ENCODE data around the gene ASCC1. TPM values are rescaled to one million over a fixed set of nuclear protein-coding genes. Genes with fewer than 3 reads are reported as not detected.

The ASCC1 gene, protein sequence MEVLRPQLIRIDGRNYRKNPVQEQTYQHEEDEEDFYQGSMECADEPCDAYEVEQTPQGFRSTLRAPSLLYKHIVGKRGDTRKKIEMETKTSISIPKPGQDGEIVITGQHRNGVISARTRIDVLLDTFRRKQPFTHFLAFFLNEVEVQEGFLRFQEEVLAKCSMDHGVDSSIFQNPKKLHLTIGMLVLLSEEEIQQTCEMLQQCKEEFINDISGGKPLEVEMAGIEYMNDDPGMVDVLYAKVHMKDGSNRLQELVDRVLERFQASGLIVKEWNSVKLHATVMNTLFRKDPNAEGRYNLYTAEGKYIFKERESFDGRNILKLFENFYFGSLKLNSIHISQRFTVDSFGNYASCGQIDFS
- total RNA-seq: 21.2 and 26.6 TPM in 2 replicates

DNA sequence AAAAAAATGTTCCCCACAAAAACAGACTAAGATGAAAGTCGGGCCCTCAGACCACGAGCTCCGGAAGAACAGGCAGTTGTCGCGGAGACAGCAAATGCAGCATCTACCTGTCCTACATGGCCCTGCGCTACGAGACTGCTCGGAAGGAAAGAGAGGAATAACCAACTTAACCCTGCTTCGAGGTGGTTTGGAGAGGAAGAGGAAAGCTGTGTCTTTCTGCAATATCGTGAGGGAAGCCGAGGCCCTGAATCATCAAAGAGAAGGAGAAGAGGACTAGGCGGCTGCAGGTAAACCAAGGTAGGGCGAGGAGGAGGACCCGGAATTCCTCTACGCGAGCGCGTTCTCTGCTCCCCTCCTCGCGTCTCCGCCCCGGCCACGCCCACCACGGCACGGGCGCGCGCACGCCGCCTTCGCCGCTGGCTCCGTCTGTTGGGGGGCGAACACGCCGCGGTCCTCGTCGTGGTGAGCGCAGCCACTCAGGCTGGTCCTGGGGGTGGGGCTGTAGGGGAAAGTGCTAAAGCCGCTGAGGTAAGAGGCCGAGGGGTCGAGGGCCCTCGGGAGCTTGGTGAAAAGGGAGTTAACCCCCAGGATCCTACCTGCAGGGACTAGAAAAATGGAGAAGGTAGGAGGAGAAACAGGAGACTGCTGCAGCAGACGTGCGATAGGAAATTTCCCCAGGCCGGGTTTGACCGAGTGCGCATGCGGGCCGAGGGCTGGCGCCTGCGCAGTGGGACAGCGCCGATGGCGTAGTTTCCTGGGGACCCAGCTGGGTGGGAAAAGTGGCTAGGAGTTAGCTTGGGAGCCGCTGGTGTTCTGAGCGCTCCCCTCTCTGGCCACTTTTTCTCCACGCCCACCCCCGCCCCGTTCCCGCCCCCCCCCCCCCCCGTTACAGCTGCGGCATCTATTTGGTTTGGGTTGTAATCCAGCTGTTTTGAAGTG, at the start of gene ASCC1, which contains the start of gene ANAPC16:
TSS of gene ASCC1 (minus strand) at position 666 of the 939 bp plus-strand sequence. CDS start 2,978 bp downstream, outside the sequence.
TSS of gene ANAPC16 (plus strand) at position 402 of the 939 bp plus-strand sequence. CDS start 7,903 bp downstream, outside the sequence.

DNA sequence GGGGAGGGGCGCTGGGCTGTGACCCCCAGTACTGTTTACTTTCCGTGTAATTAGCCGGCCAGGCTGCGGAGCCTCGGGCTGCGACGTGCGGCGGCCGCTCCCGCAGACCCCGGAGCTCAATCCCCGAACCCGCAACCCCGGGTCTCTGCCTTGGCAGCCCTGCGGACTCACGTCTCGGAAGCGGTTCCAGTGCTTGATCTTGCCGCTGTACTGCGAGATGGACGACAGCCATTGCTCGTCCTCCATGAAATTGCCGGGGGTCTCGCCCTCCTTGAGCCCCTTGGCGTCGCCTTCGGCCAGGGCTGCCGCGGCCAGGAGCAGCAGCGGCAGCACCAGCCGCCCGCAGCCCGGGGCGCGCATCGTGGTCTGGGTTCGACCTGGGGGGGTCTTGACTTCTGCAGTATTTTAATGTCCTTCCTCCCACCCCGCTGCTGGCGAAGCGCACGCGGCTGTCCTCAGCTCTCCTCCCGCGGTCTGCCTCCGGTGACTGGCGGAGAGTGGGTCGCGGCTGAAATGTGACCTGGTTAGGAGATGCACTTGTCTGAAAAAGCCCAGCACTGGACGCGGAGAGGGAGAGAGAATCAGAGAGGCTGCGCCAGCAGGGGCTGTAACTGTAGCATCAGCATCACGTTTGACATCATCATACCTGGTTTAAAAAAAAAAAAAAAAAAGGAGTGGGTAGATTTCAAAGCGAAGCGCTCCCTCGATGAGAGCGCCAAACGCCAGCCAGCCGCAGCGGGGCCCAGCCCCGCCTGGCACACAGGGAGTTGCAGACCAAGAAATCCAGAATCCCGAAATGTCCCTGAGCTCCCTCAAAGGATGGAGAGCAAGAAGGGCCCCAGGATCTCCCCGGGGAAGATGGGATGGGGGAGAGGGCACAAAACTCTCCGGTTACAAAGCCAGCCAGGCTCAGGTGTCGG, 127.8 kb downstream of the ASCC1 start, which contains the start of gene SPOCK2:
TSS of gene SPOCK2 (minus strand) at position 583 of the 920 bp plus-strand sequence. CDS start at position 360, 223 bp downstream.

Other genes with a start within 250 kb of the ASCC1 start
- gene SPOCK2, start 127.7 kb downstream of the ASCC1 start, total RNA-seq: 0.37 and 0.43 TPM in 2 replicates
- gene ANAPC16, start 264 bp downstream of the ASCC1 start, total RNA-seq: 43.5 and 44.4 TPM in 2 replicates
- 680 and 813 TPM in 2 replicates for gene DDIT4, start 57.6 kb upstream of the ASCC1 start, total RNA-seq
- 19.1 and 23.9 TPM in 2 replicates for gene DNAJB12, start 138.6 kb upstream of the ASCC1 start, total RNA-seq

Measured in smooth muscle cell of bladder (primary cell).